ENCODE measurements around the gene FAM168A.

FAM168A gene

GRCh38 chr11:73554671-73555320, 43.1 kb downstream of the FAM168A start:
- no peaks in the 10 kb centered on the region for H3K27me3 ChIP-seq (ENCODE audit: control insufficient read depth, insufficient read depth, low read length)
- H3K4me3 ChIP-seq (ENCODE audit: low read depth, low read length): no peak overlapping the region
- H3K4me1 ChIP-seq (ENCODE audit: control insufficient read depth, insufficient read depth, low read length): peaks cover 17% of the 10 kb centered on the region
- H3K9me3 ChIP-seq (ENCODE audit: control insufficient read depth, insufficient read depth, low read depth, low read length): no peaks in the 10 kb centered on the region
- no peaks in the 10 kb centered on the region for H3K36me3 ChIP-seq (ENCODE audit: control insufficient read depth, insufficient read depth, low read length)
- H3K27ac ChIP-seq (ENCODE audit: low read depth, low read length): no peak overlapping the region
- no peak overlapping the region for H3K9ac ChIP-seq (ENCODE audit: low read length)

- no peak overlapping the region for H3K9ac ChIP-seq (ENCODE audit: low read length)
- H3K27ac ChIP-seq (ENCODE audit: low read depth, low read length): no peak overlapping the region
- no peaks in the 10 kb centered on the region for H3K36me3 ChIP-seq (ENCODE audit: control insufficient read depth, insufficient read depth, low read length)
- peaks cover 17% of the 10 kb centered on the region for H3K4me1 ChIP-seq (ENCODE audit: control insufficient read depth, insufficient read depth, low read length)
- H3K9me3 ChIP-seq (ENCODE audit: control insufficient read depth, insufficient read depth, low read depth, low read length): no peaks in the 10 kb centered on the region
- H3K4me3 ChIP-seq (ENCODE audit: low read depth, low read length): no peak overlapping the region
- no peaks in the 10 kb centered on the region for H3K27me3 ChIP-seq (ENCODE audit: control insufficient read depth, insufficient read depth, low read length)
Observed at GRCh38 chr11:73553266-73553665, 44.6 kb downstream of the FAM168A start.

GRCh38 chr11:73551677-73552076, 46.2 kb downstream of the FAM168A start:
- Histone ChIP-seq H3K9me3 (ENCODE audit: control insufficient read depth, insufficient read depth, low read depth, low read length) (no peaks in the 10 kb centered on the region), H3K27ac (ENCODE audit: low read depth, low read length) (no peak overlapping the region), H3K4me1 (ENCODE audit: control insufficient read depth, insufficient read depth, low read length) (peaks cover 17% of the 10 kb centered on the region), H3K27me3 (ENCODE audit: control insufficient read depth, insufficient read depth, low read length) (no peaks in the 10 kb centered on the region), H3K36me3 (ENCODE audit: control insufficient read depth, insufficient read depth, low read length) (no peaks in the 10 kb centered on the region), H3K4me3 (ENCODE audit: low read depth, low read length) (no peak overlapping the region), H3K9ac (ENCODE audit: low read length) (no peak overlapping the region)

- no peaks in the 10 kb centered on the region for H3K9me3 ChIP-seq (ENCODE audit: control insufficient read depth, insufficient read depth, low read depth, low read length)
- H3K4me3 ChIP-seq (ENCODE audit: low read depth, low read length): no peak overlapping the region
- no peak overlapping the region for H3K9ac ChIP-seq (ENCODE audit: low read length)
- H3K36me3 ChIP-seq (ENCODE audit: control insufficient read depth, insufficient read depth, low read length): no peaks in the 10 kb centered on the region
- H3K27me3 ChIP-seq (ENCODE audit: control insufficient read depth, insufficient read depth, low read length): no peaks in the 10 kb centered on the region
- H3K27ac ChIP-seq (ENCODE audit: low read depth, low read length): no peak overlapping the region
- peaks cover 11% of the 10 kb centered on the region for H3K4me1 ChIP-seq (ENCODE audit: control insufficient read depth, insufficient read depth, low read length)
Observed at GRCh38 chr11:73549376-73549775, 48.5 kb downstream of the FAM168A start.

- Histone ChIP-seq H3K4me1 (ENCODE audit: control insufficient read depth, insufficient read depth, low read length) (peaks cover 11% of the 10 kb centered on the region), H3K27me3 (ENCODE audit: control insufficient read depth, insufficient read depth, low read length) (no peaks in the 10 kb centered on the region), H3K27ac (ENCODE audit: low read depth, low read length) (no peak overlapping the region), H3K9me3 (ENCODE audit: control insufficient read depth, insufficient read depth, low read depth, low read length) (no peaks in the 10 kb centered on the region), H3K9ac (ENCODE audit: low read length) (no peak overlapping the region), H3K4me3 (ENCODE audit: low read depth, low read length) (no peak overlapping the region), H3K36me3 (ENCODE audit: control insufficient read depth, insufficient read depth, low read length) (no peaks in the 10 kb centered on the region)
Observed at GRCh38 chr11:73547706-73548595, 50.0 kb downstream of the FAM168A start.

- Histone ChIP-seq H3K4me1 (ENCODE audit: control insufficient read depth, insufficient read depth, low read length) (peaks cover 25% of the 10 kb centered on the region), H3K9me3 (ENCODE audit: control insufficient read depth, insufficient read depth, low read depth, low read length) (no peaks in the 10 kb centered on the region), H3K4me3 (ENCODE audit: low read depth, low read length) (no peak overlapping the region), H3K27ac (ENCODE audit: low read depth, low read length) (no peak overlapping the region), H3K9ac (ENCODE audit: low read length) (no peak overlapping the region), H3K27me3 (ENCODE audit: control insufficient read depth, insufficient read depth, low read length) (no peaks in the 10 kb centered on the region), H3K36me3 (ENCODE audit: control insufficient read depth, insufficient read depth, low read length) (no peaks in the 10 kb centered on the region)
Observed at GRCh38 chr11:73542175-73542574, 55.7 kb downstream of the FAM168A start.

- H3K4me1 ChIP-seq (ENCODE audit: control insufficient read depth, insufficient read depth, low read length): peaks cover 25% of the 10 kb centered on the region
- H3K9ac ChIP-seq (ENCODE audit: low read length): no peak overlapping the region
- no peaks in the 10 kb centered on the region for H3K9me3 ChIP-seq (ENCODE audit: control insufficient read depth, insufficient read depth, low read depth, low read length)
- no peak overlapping the region for H3K4me3 ChIP-seq (ENCODE audit: low read depth, low read length)
- no peaks in the 10 kb centered on the region for H3K36me3 ChIP-seq (ENCODE audit: control insufficient read depth, insufficient read depth, low read length)
- H3K27me3 ChIP-seq (ENCODE audit: control insufficient read depth, insufficient read depth, low read length): no peaks in the 10 kb centered on the region
- H3K27ac ChIP-seq (ENCODE audit: low read depth, low read length): no peak overlapping the region
Observed at GRCh38 chr11:73539506-73540084, 58.3 kb downstream of the FAM168A start.

- no peak overlapping the region for H3K4me3 ChIP-seq (ENCODE audit: low read depth, low read length)
- H3K27ac ChIP-seq (ENCODE audit: low read depth, low read length): peak overlapping the region; percentile 2; the same call in 1 of the 2 replicates
- peaks cover 25% of the 10 kb centered on the region for H3K4me1 ChIP-seq (ENCODE audit: control insufficient read depth, insufficient read depth, low read length)
- no peaks in the 10 kb centered on the region for H3K9me3 ChIP-seq (ENCODE audit: control insufficient read depth, insufficient read depth, low read depth, low read length)
- no peaks in the 10 kb centered on the region for H3K36me3 ChIP-seq (ENCODE audit: control insufficient read depth, insufficient read depth, low read length)
- no peak overlapping the region for H3K9ac ChIP-seq (ENCODE audit: low read length)
- no peaks in the 10 kb centered on the region for H3K27me3 ChIP-seq (ENCODE audit: control insufficient read depth, insufficient read depth, low read length)
Observed at GRCh38 chr11:73538381-73538872, 59.5 kb downstream of the FAM168A start.

- Histone ChIP-seq H3K4me3 (ENCODE audit: low read depth, low read length) (no peak overlapping the region), H3K4me1 (ENCODE audit: control insufficient read depth, insufficient read depth, low read length) (peaks cover 25% of the 10 kb centered on the region), H3K9me3 (ENCODE audit: control insufficient read depth, insufficient read depth, low read depth, low read length) (no peaks in the 10 kb centered on the region), H3K27me3 (ENCODE audit: control insufficient read depth, insufficient read depth, low read length) (no peaks in the 10 kb centered on the region), H3K9ac (ENCODE audit: low read length) (no peak overlapping the region), H3K36me3 (ENCODE audit: control insufficient read depth, insufficient read depth, low read length) (no peaks in the 10 kb centered on the region), H3K27ac (ENCODE audit: low read depth, low read length) (peak overlapping the region; percentile 2; the same call in 1 of the 2 replicates)
Observed at GRCh38 chr11:73537969-73538368, 59.9 kb downstream of the FAM168A start.

GRCh38 chr11:73536961-73537360, 61.0 kb downstream of the FAM168A start:
- H3K36me3 ChIP-seq (ENCODE audit: control insufficient read depth, insufficient read depth, low read length): no peaks in the 10 kb centered on the region
- H3K9me3 ChIP-seq (ENCODE audit: control insufficient read depth, insufficient read depth, low read depth, low read length): no peaks in the 10 kb centered on the region
- no peak overlapping the region for H3K27ac ChIP-seq (ENCODE audit: low read depth, low read length)
- H3K9ac ChIP-seq (ENCODE audit: low read length): no peak overlapping the region
- peaks cover 34% of the 10 kb centered on the region for H3K4me1 ChIP-seq (ENCODE audit: control insufficient read depth, insufficient read depth, low read length)
- H3K27me3 ChIP-seq (ENCODE audit: control insufficient read depth, insufficient read depth, low read length): no peaks in the 10 kb centered on the region
- H3K4me3 ChIP-seq (ENCODE audit: low read depth, low read length): no peak overlapping the region

- H3K9ac ChIP-seq (ENCODE audit: low read length): no peak overlapping the region
- peaks cover 46% of the 10 kb centered on the region for H3K4me1 ChIP-seq (ENCODE audit: control insufficient read depth, insufficient read depth, low read length)
- no peak overlapping the region for H3K4me3 ChIP-seq (ENCODE audit: low read depth, low read length)
- no peaks in the 10 kb centered on the region for H3K9me3 ChIP-seq (ENCODE audit: control insufficient read depth, insufficient read depth, low read depth, low read length)
- H3K36me3 ChIP-seq (ENCODE audit: control insufficient read depth, insufficient read depth, low read length): no peaks in the 10 kb centered on the region
- H3K27ac ChIP-seq (ENCODE audit: low read depth, low read length): no peak overlapping the region
- H3K27me3 ChIP-seq (ENCODE audit: control insufficient read depth, insufficient read depth, low read length): no peaks in the 10 kb centered on the region
Observed at GRCh38 chr11:73532310-73532709, 65.6 kb downstream of the FAM168A start.

Measured in HUES6 (cell line).